ENCODE results near the gene EBI3.
A peak's percentile ranks its signal among the peaks of the same experiment; 100 is the strongest.
"Not testable (repeated sequence)": the region's sequence is repeated elsewhere in the genome, so short reads cannot be mapped to it uniquely, and the experiment has no call there.

EBI3 gene

GRCh38 chr19:4186087-4186993 lies 43.0 kb upstream of the EBI3 start:
- TF ChIP-seq, protein P1, sequence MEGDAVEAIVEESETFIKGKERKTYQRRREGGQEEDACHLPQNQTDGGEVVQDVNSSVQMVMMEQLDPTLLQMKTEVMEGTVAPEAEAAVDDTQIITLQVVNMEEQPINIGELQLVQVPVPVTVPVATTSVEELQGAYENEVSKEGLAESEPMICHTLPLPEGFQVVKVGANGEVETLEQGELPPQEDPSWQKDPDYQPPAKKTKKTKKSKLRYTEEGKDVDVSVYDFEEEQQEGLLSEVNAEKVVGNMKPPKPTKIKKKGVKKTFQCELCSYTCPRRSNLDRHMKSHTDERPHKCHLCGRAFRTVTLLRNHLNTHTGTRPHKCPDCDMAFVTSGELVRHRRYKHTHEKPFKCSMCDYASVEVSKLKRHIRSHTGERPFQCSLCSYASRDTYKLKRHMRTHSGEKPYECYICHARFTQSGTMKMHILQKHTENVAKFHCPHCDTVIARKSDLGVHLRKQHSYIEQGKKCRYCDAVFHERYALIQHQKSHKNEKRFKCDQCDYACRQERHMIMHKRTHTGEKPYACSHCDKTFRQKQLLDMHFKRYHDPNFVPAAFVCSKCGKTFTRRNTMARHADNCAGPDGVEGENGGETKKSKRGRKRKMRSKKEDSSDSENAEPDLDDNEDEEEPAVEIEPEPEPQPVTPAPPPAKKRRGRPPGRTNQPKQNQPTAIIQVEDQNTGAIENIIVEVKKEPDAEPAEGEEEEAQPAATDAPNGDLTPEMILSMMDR (IDR thresholded peaks at IDR 0.05; ENCODE audit: insufficient read depth, low read depth, low read length, missing control alignments) = peak; percentile 93

DNA sequence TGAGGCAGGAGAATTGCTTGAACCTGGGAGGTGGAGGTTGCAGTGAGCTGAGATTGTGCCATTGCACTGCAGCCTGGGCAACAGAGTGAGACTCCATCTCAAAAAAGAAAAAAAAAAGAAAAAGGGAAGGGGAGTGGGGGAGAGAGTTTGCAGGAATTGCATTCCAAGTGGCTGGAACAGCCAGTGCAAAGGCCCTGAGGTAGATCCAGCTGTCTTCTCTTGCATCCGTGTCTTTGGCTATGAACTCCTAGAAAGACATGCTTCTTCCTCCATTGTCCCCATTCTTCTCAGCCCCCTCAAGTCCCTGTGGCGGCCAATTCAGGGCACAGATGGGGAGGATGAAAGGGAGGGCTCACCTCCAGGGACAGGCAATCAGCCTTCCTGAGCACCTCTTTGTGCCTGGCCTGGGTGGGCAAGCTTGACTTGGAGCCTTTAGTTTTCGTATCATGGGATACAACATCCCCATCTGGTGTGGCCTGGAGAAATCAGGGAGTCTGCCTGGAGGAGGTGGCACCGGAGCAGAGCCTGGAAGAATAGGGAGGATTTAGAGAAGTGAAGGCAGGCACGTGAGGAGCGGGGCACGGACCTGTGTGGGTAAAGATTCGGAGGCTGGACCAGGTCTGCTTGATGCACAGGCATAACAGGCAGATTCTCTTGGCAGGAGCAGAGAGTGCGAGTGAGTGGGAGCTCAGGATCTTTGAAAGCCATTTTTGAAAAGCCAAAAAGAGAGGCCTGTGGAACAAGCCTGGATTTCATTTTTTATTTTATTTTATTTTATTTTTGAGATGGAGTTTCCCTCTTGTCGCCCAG lies 41.8 kb upstream of the EBI3 start:
- TF ChIP-seq, protein P1 (IDR thresholded peaks at IDR 0.05; ENCODE audit: insufficient read depth, low read depth, low read length, missing control alignments) = no peak
- DNase-seq (ENCODE audit: low read depth) = no peak
- no peak overlapping the region for H3K4me3 ChIP-seq (ENCODE audit: low read length)

More at GRCh38 chr19:4186087-4186993, 43.0 kb upstream of the EBI3 start:
- DNase-seq (ENCODE audit: low read depth) = peak; percentile 74
- H3K4me3 ChIP-seq (ENCODE audit: low read length) = no peak overlapping the region

DNA sequence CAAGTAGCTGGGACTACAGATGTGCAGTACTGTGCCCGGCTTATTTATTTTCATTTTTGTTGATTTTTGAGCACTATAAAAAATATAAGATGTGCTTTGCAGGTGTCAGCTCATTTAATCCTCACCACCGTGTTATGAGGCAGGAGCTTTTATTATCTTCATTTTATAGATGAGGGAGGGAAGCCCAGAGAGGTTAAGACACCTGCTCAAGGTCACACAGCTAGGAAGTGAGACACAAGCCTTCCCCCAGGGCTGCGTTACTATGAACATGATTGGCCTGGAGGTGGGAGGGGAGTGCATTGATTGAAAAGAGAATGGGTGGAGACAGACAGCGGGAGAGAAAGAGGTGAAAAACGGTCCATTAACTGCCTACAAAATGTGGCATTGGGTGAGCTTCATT lies 39.7 kb upstream of the EBI3 start:
- TF ChIP-seq, protein P1 (IDR thresholded peaks at IDR 0.05; ENCODE audit: insufficient read depth, low read depth, low read length, missing control alignments) = no peak
- H3K4me3 ChIP-seq (ENCODE audit: low read length) = no peak overlapping the region
- DNase-seq (ENCODE audit: low read depth) = no peak

- DNase-seq (ENCODE audit: low read depth) = not testable (repeated sequence)
These were observed 36.8 kb upstream of the EBI3 start for GRCh38 chr19:4192537-4192936.

DNA sequence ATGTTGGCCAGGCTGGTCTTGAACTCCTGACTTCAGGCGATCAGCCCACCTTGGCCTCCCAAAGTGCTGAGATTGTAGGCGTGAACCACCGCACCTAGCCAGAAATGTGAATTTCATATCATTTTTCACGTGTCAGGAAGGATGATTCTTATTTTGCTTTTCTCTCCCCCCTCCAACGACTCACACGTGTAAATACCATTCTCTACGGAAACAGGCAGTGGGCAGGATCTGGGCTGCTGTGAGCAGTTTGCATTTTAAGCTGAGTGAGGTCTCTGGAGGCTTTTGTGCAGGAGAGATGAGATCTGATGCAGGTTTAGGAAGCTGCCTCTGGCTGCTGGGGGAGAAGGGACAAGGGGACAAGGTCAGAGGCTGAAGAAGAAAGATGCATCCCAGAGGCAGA lies 35.0 kb upstream of the EBI3 start:
- H3K4me3 ChIP-seq (ENCODE audit: low read length) = no peak overlapping the region
- DNase-seq (ENCODE audit: low read depth) = no peak
- TF ChIP-seq, protein P1 (IDR thresholded peaks at IDR 0.05; ENCODE audit: insufficient read depth, low read depth, low read length, missing control alignments) = no peak

More at GRCh38 chr19:4192537-4192936, 36.8 kb upstream of the EBI3 start:
- not testable (repeated sequence) for H3K4me3 ChIP-seq (ENCODE audit: low read length)

DNA sequence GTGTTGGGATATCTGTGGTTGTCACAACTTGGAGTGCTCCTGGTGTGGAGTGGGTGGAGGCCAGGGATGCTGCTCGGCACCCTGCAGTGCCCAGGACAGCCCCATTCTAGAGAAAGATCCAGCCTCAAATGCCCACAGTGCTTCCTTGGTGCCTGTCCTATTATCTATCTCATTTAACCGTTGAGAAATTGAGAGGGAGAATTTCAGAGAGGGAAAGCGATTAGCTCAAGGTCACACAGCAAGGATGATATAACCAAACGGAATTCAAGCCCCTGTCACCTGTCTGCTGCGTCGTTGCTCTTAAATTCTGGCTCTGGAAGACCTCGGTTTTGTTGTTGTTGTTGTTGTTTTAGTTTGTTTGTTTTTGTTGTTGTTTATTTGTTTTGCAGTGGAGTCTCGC lies 33.3 kb upstream of the EBI3 start:
- H3K4me3 ChIP-seq (ENCODE audit: low read length) = no peak overlapping the region
- TF ChIP-seq, protein P1 (IDR thresholded peaks at IDR 0.05; ENCODE audit: insufficient read depth, low read depth, low read length, missing control alignments) = no peak
- DNase-seq (ENCODE audit: low read depth) = no peak

- TF ChIP-seq, protein P1 (IDR thresholded peaks at IDR 0.05; ENCODE audit: insufficient read depth, low read depth, low read length, missing control alignments) = no peak
- no peak overlapping the region for H3K4me3 ChIP-seq (ENCODE audit: low read length)
- no peak for DNase-seq (ENCODE audit: low read depth)
These were observed 32.7 kb upstream of the EBI3 start for GRCh38 chr19:4196587-4197148.

Measured in epithelial cell of esophagus (primary cell).